Embryonic facial prominence (tissue), 1 donor: ENCODE results near the gene NTN5.
"Not testable (repeated sequence)": the region's sequence is repeated elsewhere in the genome, so short reads cannot be mapped to it uniquely, and the experiment has no call there.

ENCODE experiments used
- DNase-seq: peaks from one replicate; pipeline ENCODE4 v3.0.0-alpha.2; 2016; ENCODE audit errors: extremely low spot score

The NTN5 gene

GRCh38 chr19:48696353-48697010, 23.7 kb upstream of the NTN5 start:
- no peak for DNase-seq

DNA sequence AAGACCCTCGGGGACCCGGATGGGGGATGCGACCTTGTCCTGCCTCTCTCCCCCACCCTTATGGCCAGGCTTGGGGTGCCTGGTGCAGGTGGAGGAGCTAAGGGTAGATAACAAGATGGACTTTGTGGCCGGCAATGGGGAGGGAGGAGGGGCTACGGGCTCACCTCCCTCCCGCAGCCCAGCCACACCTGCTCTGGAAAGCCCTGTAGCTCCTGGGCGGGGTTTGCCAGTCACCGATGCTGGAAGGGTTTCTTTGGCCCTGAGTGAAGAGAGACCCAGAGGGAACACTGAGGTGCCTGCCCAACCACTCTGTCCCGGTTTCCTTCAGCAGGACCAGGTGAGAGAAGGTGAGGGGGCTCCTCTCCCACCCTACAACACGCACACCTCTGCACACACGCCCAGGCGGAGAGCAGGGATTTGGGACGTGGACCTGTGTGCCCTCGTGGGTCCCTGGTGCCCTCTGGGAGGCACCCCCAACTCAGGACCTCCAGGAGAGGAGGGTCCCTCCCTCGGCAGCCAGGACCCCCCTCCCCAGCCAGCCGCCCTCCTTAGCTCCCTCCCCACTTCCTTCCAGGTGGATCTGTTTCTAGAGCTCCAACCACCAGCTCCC, 23.0 kb upstream of the NTN5 start, which contains the start of gene FUT2:
Gene FUT2, plus strand, starts transcription at position 229 of the 610 bp plus-strand sequence. CDS start 6,986 bp downstream, outside the sequence.
- DNase-seq: no peak

- not testable (repeated sequence) for DNase-seq
Observed at GRCh38 chr19:48693629-48694028, 20.8 kb upstream of the NTN5 start.

- DNase-seq: no peak
Observed at GRCh38 chr19:48689449-48689848, 16.6 kb upstream of the NTN5 start.

DNA sequence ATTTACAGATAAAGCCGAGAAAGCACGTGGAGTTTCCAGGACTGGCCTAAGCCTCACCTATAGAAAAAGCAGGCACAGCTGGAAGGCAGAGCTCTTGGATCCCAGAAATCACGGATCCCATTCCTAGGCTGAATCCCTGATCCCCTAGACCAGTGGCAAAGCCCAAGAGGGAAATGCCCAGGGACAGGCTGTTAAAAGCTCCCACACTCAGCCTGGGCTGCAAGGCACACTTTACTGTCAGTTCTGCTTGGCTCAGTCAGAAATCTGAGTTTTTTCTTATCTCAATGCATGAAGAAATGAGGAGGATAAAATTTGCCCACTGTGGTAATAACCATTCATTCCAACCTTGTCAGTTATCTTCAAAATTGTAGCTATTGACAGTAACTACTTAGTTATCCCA, 15.0 kb upstream of the NTN5 start:
- no peak for DNase-seq

DNA sequence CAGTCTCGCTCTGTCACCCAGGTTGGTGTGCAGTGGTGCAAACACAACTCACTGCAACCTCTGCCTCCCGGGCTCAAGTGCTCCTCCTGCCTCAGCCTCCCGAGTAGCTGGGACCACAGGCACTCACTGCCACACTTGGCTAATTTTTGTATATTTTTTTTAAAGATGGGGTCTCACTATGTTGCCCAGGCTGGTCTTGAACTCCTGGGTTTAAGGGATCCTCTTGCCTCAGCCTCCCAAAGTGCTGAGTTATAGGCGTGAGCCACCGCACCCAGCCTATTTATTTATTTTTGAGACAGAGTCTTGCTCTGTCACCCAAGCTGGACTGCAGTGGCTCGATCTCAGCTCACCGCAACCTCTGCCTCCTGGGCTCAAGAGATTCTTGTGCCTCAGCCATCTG, 13.8 kb upstream of the NTN5 start:
- DNase-seq: not testable (repeated sequence)

DNA sequence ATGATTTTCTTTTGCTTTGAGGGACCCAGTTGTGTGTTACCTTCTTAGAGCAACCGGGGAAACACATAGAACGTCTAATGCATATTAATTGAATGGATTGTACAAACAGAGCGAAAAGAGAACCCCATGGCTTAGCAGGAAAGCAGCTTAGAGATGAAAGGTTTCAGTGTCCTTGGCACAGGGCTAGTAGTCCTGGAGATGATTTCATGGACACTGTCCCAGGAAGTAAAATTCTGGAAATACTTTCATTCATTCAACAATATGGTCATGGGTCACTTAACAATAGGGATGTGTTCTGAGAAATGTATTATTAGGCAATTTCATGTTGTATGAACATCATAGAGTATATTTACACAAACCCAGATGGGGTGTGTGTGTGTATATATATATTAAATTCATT, 13.3 kb upstream of the NTN5 start:
- DNase-seq: no peak

DNA sequence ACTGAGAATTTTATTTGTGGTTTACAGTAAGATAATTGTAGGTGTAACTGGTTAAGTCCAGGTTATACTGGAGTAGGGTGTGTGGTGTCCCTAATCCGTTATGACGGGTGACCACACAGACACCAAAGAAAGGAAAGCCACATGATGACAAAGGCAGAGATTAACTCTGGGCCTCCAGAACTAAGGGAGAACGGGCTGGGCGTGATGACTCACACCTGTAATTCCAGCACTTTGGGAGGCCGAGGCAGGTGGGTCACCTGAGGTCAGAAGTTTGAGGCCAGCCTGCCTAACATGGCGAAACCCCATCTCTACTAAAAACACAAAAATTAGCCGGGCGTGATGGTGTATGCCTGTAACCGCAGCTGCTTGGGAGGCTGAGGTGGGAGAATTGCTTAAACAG, 12.8 kb upstream of the NTN5 start:
- DNase-seq: no peak

- DNase-seq: no peak
Observed at GRCh38 chr19:48683349-48683748, 10.5 kb upstream of the NTN5 start.

DNA sequence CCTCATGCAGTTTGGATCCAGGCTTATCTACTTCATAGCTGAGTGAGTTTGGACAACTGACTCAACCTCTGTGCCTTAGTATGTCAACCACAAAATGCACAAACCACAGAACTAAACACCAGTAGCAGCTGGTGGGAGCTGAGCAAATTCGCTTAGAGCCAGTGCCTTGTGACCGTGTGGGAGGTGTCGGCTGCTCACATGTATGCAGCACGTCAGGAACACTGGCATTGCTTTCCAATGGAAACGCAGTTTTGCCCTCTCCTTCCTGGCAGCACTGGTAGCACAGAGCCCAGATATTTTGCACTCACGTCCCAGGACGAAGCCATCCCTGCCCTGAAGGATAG, 8.3 kb upstream of the NTN5 start:
- no peak for DNase-seq

- no peak for DNase-seq
Observed at GRCh38 chr19:48680436-48681126, 7.8 kb upstream of the NTN5 start.

DNA sequence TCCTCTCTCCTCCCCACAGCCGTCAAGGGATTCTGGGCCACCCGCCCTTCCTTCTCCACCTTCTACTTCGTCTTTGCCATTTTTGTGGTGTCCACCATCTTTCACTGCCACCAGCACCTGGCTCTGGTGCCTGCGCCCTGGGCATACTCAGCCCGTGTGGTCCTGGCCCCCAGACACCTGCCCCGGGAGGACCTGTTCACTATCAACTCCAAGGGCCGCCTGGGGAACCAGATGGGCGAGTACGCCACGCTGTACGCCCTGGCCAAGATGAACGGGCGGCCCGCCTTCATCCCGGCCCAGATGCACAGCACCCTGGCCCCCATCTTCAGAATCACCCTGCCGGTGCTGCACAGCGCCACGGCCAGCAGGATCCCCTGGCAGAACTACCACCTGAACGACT, 7.2 kb upstream of the NTN5 start:
- DNase-seq: not testable (repeated sequence)

GRCh38 chr19:48678201-48678600, 5.4 kb upstream of the NTN5 start:
- no peak for DNase-seq

GRCh38 chr19:48676887-48677286, 4.1 kb upstream of the NTN5 start:
- DNase-seq: no peak

GRCh38 chr19:48676487-48676886, 3.7 kb upstream of the NTN5 start:
- no peak for DNase-seq

DNA sequence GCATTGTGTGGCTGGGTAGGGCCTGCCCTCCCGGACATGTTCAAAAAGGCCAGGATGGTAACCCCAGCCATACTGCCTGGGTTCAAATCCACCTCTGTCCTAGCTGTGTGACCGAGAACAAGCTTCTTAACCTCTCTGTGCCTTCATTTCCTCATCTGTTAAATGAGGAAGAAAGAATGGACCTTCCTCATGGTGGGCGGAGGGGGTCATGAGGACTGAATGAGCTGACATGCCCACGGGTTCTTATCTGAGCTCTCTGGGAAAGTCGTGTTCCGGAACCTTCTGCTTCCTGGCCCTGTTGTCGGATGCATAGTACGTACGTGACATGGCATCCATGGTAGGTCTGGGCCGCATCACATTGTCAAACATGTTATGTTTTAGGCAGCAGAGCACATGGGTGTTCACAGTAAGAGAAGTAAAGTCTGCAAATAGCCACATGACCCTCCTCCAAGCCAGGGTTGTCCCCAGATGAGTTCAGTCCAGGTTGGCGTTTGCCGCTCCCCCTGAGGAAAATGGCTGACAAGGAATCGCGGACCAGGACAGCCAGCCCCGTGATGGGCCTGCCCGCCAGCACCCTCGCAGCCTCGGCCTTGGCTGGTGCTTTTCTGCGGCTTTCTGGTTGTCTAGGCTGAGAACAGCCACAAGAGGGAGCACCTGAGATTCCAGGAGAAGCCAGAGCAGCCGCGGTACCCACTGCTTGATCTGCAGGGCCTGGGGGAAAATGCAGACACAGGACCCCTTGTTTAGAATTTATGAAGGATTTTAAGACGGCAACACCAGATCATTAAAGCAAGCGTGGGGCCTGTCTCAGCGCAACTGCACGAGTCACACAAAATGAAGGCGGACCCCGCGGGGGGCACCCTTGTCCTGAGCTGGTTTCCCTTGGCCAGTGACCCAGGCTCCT, 2.4 kb upstream of the NTN5 start:
- DNase-seq: peak; percentile 78

DNA sequence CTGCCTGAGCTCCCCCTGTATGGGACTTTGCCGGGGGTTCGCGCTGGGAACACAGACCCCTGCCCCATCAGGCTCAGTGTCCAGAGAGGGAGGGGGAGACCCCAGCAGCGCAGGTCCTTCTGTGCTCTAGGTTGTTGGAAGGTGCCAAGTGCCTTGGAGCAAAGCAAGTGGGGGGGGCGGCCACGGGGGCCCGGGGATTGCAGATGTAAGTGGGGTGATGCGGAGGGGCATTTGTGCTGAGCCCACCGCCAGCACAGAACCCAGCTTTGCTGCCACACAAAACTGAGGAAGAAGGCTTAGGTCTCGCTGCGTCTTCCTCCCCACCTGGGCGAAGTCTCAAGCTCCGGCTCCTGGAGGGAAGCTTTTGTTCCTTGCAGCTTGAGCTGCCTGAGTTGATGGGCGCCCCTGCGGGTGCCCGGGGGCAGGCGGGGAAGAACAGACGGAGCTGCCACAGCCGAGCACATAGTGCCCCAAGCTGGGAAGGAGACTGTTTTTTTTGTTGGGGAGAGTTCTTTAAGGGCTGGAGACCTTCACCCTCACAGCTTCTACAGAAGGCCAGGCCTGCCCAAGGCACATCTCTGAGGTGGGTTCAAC, 1.5 kb upstream of the NTN5 start:
- no peak for DNase-seq

- DNase-seq: no peak
Observed at GRCh38 chr19:48673436-48674100, 751 bp upstream of the NTN5 start.

DNA sequence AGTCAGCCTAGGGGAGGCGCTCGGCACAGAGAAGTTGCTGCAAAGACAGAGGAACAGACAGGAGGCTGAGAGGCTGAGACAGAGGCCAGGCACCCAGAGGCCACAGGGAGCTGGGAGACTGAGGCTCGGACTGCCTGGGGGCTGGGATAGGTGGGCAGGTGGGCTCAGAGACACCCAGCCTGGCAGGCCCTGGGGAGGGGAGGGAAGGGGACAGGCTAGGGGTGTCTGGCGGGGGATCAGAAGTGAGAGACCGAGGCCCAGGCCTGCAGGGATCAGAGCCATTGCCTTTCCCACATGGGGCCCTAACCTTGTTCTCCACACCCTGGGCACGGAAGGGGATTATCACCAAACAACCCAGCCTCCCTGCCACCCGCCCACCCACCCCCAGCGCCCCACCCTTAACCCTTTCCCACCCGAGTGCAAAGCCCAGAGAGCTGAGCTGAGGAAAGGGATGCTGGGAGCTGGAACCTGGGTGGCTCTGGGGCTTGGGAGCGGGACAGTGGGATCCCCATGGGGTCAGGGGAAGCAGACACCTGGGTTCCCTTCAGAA, 1.3 kb downstream of the NTN5 start:
- no peak for DNase-seq

DNA sequence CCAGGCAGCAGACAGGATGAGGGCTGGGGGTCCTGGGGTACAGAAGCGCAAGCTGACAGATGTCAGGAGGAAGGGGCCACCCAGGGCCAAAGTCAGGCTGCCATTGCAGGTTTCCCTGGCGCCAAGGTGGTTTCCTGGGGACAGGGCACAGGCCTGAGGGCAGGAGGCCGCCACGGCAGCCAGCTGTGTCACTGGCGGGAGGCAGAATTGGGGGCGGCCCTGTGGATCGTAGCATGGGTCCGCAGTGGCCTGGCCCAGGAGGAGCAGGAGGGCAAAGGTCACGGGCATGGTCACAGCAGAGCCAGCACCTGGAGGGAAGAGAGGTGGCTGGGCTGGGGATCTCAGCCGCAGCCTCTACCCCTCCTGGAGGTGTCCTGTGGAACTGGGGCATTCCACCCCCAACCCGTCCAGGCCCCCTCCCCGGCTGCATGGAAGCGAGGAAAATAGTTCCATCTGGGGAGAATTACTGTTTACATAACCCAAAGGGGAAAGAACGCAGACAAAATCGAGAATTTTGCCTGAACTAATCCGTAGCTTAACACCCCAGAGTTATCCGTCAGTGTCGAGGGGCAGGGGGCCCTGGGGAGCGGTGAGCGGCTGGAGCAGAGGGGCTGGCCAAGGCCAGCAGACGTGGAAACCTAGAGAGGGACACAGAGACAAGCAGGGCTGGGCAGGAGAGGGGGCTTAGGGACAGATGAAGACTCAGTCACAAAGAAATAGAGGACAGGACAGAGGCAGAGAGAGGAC, 1.9 kb downstream of the NTN5 start:
- DNase-seq: peak; percentile 44
